SKM-1 treated with dmso at 0.1 percent for 144 hours (cell line): Measurements from ENCODE around the gene LINC01488.

Source experiments
- DNase-seq: peaks from one replicate; lab custom pipeline; 2025; ENCODE audit not compliant: unreplicated experiment; lab: John Stamatoyannopoulos, UW

LINC01488 gene

DNA sequence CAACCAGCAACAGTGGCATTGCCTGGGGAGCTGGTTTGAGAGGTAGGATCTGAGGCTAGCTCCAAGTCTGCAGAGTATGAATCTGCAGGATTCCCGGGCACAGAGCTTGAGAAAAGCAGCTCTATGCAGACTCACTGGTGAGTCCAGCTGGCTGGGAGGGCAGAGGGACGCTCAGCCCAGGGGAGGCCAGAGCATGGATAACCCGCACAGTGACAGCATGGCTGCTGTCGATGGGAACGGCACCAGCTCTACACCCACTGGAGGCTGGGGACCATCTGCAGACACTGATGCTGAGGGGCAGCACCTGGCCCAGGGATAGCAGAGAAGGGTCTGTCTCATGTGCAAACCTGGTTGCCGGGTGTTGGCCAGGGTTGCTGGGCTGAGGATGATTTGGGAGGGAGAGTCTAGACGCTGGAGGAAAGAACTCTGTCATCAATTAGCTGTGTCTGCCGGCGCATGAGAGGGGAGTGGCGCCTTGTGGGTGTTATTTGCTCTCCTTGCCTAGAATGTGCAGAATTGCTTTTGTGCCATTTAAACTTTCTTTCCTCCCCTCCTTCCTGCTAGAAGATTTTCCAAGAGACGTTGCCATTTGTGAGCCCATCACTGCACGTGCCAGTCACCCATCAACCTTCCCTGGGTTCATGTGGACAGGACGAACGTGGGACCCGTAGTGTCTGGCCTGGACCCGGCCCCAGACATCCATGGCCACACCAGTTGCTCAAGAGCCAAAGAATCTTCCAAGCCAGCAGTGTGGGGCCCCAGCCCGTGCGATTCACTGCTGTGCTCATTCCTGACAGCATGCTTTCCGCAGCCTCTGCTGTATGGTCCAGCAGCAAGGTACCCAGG, 19.1 kb upstream of the LINC01488 start:
- no peak for DNase-seq

DNA sequence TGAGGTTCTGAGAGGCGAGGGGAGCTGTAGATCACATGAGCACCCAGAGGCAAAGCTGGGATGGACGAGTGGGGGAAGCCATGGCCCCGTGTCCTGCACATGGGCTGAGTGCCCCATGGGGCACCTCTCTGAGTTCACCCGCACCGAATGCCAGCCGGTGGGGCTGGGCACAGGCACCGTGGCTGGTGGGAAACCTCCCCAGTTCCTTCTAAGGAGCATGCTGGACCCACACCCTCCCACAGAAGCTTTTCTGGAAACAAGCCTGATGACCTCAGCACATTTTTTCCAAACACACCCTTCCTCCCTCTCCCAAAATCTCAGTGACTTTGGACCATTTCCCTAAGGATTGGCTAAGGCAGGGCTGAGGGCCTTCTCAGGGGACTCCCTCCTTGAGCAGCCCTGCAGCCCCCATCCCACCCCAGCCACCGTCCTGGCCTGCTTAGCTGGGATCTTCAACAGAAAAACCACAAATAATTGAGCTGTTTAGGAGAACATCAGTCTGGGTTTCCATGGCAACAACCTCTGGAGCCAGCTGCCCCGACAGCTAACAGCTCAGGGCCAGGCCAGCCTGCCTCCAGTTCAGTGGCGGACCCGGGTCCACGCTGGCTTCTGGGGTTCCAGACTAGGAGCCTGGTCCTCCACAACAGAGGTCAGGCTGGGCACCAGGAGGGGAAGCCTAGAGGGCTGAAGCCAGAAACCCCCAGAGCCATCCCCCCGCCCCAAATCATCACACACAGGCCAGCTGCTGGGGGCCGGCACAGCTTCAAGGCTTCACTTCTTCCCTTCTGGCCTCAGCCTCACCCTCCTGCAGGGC, 18.1 kb upstream of the LINC01488 start:
- no peak for DNase-seq

DNA sequence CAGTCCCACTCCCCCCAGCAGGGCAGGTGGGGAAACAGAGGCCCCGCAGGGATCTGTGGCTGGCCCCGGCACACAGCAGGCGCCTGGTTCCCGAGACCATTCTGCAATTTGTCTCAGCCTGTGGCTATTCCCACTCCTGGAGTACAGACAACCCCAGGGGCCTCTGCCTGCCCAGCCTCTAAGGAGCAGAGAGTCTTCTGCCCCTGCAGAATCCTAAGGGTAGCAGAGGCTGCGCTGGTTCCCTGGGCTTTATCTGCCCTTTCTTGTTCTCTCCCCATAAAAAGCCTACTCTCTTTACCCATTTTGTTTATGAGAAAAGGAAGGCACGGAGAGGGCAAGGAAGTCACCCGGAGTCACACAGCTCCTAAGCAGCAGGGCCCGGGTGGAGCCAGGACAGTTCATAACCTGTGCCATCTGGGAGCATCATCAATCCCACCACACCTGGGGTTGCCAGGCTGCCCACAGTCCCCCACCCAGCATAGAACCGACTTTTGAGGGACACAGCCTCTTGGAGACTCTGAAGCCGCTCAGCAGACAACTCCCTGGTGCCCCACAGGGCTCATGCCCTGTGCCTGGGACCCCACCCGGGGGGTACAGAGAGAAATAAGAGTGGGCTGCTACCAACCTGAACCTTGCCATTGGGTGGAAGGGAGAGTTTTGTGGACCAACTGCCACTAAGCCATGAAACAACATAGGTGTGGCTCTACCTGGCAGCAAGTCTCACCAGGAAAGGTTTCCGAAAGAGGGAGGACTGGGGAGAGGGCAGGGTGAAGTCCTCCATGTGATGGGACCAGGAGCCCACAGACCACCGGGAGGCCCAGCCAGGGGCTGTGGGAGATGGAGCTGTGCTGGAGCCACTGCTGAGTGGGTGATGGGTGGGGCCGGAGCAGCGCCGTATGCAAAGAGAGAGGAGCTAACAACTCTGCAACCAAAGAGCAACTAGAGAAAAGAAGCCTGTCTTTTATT, 17.2 kb upstream of the LINC01488 start:
- no peak for DNase-seq

DNA sequence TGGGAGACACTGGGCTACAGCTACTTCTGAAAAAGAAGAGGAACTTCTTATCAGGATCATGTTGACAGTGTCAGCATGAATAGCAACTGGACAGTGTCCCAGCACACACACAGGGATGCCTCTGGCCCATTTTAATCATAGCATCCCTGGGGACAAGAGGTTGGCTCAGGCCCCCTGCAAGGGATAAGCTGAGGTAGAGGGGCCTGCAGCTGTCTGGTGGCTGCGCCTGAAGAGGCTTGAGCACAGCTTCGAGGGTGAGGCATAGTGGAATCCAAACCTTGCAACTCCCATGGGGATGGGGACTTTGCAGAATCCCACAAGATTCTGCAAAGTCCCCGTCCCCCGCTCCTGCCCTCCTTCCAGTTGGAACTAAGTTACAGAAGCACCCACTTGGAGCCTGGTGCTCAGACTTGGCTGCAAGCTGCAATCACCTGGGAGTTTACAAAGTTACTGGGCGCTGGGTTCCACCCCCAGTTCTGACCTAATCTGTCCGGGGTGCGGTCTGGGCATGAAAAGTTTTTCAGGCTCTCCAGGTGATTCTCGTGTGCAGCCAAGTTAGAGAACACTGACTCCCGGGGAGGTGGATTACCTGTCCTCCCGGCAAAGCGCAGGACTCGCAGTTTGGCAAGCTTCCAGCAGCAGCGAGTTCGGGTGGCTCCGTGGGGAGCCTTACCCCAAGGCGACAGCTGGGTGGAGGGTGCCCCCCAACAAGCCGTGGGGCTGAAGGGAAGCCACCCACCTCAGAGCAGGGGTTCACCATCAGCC, 16.0 kb upstream of the LINC01488 start:
- DNase-seq = no peak

DNA sequence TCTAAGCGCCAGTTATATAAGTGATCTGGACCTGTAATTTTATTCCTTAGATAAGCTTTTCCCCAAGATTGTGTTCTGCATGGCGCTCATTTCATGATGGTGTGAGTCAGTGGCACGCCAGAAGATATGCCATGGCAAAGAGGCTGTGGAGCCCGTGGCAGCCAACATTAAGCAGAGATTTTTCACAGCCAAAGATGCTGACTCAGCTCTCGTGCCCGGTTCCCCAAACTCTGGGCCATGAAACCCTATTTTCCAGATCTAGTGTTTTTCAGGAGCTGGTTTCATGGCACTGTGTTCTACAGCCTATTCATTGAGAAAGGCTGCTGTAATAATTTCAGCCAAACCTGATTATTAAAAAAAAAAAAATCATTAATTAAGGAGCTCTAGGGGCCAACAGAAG, 15.4 kb upstream of the LINC01488 start:
- no peak for DNase-seq

DNA sequence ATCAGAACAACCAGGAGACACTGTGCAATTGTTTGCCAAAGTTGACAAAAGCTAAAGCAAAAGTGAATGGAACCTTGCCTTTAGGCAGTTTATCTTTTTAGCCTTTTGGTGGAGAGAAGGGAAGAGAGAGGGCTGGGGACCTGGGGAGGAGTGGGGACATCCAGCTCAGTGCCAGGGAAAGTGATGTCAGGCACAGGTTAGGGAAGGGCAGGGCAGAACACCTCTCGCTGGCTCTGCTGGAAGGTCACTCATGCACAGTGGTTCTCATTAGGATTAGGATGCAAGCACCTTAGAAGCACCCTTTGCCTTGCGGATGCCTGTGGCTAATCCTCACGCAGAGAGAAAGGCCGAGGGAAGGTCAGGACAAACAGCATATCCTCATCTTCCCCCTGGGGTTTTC, 14.3 kb upstream of the LINC01488 start:
- no peak for DNase-seq

DNA sequence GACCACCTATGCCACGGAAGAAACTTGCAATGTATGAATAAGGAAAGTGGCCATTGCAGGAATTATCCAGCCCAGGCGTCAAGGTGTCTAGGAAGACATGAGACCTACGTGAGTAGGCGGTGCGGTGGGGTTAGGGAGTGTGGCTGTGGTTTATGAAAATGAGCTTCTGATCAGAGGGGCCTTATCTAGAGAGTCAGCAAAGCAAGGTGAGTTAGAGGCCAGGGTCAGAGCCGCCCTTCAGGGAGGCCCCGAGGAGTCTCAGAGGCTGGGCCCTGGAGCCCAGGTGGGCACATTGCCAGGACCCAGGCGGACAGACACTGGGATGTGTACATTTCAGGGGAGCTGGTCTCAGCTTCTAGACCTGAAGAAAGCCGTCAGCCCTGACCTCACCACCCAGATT, 13.8 kb upstream of the LINC01488 start:
- no peak for DNase-seq

DNA sequence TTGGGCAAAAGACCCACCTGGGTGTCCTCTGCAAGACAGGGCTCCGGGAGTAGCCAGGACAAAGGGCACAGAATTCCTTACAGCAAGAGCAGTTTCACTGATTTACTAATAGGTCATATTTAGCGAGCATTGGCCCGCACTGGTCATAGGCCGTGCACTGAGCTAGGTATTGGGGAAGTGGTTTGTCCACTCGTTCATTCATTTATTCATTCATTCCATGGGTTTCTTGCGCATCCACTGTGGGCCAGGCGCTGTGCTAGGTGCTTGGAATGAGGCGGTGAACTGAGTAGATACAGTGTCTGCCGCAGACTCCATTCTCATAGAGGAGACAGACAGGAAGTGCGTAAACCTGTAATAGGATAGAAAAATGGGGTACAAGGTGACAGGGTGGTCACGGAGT, 13.2 kb upstream of the LINC01488 start:
- no peak for DNase-seq

DNA sequence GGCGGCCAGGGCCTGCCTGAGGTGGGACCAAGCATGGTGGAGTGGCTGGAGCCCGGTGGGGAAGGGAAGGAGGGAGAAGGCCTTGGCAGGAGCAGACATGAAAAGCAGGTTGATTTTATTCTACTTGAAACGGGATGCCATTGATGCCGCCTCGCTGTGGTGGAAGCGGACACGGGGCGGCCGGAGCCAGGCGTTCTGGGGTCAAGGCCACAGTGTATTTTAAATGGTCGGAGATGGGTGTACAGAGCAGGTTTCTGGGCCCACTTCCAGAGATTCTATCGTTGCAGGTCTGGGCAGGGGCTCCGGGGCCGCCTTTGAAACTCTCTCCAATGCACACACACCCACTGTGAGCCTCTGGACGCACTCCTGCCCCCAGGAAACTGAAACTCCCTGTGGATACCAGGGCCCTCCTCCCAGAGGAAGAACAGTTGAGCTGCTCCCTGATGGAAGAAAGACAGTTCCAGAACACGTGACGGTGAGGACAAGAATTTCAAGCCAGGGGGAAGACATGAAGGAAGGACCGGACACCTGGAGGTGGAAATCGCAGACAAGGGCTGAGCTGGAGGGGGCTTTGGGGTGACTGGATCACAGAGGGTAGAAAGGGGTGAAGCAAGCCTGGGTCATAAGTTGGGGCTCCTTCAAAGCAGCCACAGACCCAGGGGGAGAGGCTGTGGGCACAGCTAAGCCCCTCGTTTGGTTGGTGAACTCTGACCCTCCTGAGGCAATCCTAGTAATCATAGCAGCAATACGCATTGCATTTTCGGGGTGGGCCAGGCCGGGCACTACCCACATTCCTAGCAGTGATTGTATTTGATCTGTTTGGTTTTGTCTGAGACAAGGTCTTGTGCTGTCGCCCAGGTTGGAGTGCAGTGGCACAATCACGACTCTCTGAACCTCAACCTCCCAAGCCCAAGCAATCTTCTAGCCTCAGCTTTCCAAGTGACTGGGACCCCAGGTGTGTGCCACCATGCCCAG, 12.3 kb upstream of the LINC01488 start:
- no peak for DNase-seq

DNA sequence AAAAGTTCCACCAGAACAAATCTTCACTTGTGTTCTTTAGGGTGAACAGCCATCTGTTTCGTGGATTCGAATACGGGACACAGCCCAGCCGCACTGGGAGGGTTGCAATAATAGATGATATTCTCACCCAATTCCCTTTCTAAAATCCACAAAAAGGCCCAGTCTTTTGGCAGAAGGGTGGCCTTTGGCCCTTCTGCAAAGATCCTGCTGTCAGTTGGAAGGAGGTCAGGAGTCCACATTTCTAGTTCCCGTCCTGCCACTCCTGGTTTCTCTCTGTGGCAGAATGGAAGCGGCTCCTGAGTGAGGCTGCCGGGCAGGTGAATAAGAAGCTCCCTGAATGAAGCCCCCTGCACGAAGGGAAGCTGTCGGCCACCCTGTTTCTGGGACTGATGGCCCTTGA, 11.2 kb upstream of the LINC01488 start:
- DNase-seq = no peak

DNA sequence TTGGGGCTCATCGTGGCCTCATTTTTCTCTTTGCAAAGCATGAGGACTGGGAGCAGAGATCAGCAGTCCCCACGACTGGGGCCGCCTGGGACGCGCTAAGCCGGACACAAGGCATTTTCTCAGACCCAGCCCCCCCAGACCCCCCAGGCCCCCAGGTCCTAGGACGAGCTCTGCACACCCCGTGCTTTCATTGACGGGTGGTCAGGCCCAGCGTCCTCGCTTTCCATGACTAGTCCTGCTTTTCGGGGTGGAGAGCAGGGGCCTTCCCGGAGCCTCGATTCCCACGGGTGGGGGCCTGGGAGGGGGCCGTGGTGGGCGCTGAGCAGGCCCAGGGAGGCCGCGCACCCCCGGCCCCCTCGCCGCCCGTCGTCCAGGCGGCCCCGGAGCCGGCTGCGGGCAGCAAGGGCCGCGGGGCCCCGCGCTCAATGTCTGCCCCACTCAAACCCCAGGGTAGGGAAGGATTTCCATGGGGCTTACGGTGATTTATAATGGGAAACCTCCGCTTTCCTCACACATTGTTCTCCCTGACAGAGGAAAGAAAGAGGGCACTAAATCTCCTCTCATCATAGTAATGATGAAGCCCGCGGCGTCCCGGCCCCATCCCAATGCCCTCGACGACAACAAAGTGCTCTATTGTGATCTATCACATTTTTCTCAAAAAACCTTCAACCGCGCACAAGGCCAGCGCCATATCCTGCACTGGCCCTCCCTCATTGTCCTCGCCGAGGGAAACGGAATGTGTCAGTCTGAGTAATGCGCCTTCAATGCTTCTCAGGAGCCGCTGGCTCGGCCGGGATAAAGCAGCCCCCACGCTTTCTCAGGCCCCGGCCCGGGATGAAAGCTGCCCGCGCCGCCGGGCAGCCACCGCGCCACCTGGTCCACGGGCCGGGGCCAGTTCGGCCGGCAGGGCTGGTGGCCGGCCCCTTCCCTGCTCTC, 10.4 kb upstream of the LINC01488 start:
- no peak for DNase-seq

DNA sequence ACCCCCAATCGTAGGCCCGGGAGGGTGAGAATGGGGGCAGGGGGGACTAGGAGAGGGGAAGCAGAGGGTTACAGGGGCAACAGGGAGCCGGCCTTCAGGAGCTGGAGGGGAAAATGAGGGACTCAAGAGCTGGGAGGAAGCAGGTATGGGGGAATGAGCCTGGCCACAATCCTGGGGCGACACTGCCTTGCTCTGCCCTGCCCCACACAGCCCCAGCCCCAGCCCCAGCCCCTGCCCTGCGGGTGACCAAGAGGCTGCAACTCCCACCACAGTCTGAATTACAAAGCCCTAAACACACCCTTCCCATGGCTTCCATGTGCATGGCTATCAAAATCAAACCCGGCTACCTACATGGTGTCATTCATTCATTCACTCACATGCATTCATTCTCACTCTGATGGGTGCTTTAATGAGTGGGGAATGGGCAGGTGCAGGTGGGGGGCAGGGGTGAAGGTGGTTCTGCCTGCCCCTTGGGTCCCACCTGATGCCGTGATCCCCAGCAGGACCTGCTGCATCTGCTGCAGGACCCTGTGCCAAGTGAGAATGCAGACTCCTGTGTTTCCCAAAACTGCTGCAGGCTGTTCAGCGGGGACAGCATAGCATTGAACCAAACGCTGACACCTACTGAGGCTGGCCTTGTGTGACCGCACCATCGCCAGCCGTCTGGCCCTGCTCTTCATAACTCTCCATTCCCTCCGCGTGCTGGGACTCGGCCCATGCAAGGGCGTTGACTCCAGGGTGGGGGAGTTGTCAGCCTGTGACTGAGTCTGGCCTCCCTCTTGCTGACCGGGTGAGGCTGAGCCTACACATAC, 9.5 kb upstream of the LINC01488 start:
- no peak for DNase-seq

DNA sequence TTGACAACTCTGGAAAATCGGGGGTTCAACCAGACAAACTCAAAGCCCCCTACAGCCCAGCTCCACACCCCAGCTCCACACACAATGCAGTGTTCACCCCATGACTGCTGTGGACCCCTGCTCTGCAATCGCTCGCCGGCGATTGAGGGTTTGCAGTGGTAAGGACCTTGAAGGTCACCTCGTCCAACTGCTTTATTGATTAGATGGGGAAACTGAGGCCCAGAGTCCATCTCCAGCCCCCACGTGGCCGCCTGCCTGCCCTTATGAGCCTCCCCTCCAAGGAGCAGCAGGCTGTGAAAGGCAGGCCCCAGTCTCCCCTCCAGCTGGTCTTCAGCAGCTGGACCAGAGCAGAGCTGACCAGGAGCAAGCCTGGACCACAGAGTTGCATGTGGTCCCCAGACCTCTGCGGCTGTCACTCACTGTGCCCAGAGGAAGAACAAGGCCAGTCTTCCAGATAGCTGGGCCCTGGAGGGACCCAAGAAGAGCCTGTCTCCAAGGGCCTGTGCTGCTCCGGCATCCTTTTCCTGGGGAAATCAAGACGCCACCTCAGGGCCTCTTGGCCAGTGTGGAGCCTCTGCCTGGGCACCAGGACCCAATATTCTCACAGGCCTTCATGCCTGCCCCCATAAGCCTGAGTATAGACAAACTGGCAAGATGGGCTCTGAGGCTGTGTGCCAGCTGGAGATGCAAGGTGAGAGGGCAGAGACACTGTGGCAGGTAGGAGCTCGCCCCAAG, 8.8 kb upstream of the LINC01488 start:
- DNase-seq = no peak

DNA sequence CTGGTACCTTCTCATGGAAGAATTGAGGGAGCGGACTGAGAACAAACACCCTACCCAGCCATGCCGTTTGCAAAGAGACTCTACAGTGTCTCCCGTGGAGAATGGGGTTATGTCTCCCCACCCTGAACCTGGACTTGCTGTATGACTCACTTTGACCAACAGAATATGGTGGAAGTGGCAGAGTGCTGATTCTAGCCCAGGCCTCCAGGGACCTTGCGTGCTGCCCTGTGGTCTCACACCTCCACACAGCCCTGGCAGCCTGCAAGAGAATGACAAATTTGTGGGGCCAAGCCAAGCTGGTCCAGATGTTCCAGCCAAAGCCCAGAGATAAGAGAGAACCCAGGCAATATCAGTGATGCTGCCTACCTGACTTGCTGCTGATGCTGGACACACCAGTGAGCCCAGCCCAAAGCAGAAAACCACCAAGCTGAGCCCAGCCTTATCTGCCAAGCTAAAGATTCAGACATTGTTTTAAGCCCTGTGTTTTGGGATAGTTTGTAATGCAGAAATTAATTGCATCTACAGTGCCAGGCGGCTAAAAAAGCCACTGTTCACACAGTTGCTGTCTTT, 8.1 kb upstream of the LINC01488 start:
- DNase-seq = no peak

DNA sequence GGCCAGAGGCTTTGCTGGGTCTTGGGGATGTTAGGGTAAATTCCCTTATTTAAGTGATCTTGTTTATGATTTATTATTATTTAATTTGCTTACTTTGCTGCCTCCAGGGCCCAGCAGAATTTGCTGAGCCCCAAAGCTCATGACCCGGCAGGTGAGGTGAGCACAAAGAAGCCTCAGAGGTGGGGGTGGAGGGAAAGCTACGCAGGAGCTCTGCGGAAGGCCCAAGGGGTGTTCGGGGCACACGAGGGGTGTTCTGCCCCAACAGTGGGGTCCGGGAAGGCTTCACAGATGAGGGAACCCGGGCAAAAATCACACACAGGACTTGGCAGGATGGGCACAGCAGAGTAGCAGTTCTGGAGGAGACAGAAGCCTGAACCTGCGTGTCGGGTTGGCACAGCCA, 6.7 kb upstream of the LINC01488 start:
- no peak for DNase-seq

DNA sequence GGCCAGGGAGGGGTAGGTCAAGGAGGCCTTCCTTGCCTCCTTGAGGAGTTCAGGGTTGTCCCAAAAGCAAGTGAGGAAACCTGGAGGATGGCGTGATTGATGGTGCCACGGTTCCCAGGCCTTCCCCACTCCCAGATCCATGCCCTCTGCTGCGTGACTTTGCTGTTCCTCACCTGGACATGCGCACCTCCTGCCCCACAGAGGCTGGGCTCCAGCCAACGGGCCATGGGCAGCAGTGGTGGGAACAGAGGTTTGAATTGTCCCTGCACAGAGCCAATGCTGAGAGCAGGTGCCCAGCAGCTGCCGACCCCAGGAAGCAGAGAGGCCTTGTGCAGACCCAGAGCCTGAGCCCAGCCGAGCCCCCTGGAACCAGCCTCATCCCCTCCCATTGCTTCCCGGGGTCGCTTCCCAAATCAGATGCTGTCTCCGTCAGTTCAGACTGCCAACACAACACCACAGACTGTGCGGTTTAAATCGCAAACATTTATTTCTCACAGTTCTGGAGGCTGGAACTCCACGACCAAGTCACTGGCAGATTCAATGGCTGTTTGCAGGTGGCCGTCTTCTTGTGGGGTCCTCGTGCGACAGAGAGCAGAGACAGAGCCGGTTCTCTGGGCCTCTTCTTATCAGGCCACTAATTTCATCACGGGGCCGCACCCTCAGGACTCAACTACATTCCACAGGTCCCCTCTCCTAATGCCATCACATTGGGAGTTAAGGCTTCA, 6.2 kb upstream of the LINC01488 start:
- no peak for DNase-seq
